Keratinocyte (primary cell): Measurements from ENCODE around the gene THOC7. TPM values are rescaled to one million over a fixed set of nuclear protein-coding genes. Genes with fewer than 3 reads are reported as not detected.

ENCODE experiments used
- DNase-seq: peaks from one replicate; pipeline ENCODE4 v3.0.0-alpha.2; 2011; ENCODE audit warnings: low read depth, missing footprints, low spot score
- FAIRE-seq: peaks from 2 replicates; lab custom pipeline; 2011; peaks lifted over from hg19 to GRCh38; lab: Jason Lieb, UNC
- H2AFZ ChIP-seq: 2 replicates; pipeline ENCODE4 v1.6.0; 2012; ENCODE audit warnings: low read length, control low read depth, inconsistent platforms; ENCODE audit not compliant: control insufficient read depth
- H3K27ac ChIP-seq: 2 replicates; pipeline ENCODE4 v1.5.1; 2011; ENCODE audit warnings: low read length; ENCODE audit not compliant: control insufficient read depth, insufficient read depth
- H3K27me3 ChIP-seq: 3 replicates; pipeline ENCODE4 v1.6.0; 2011; ENCODE audit warnings: low read length; ENCODE audit not compliant: control insufficient read depth, insufficient read depth; ENCODE audit errors: extremely low read depth
- H3K36me3 ChIP-seq, 2 experiments: 2 replicates in 1 of 2; 3 replicates in 1 of 2; pipeline ENCODE4 v1.5.1; 2011; ENCODE audit warnings: low read length in 2 of 2, mild to moderate bottlenecking in 1 of 2; ENCODE audit not compliant: control insufficient read depth in 2 of 2, insufficient read depth in 2 of 2; ENCODE audit errors: extremely low read depth in 1 of 2
- H3K4me1 ChIP-seq: 3 replicates; pipeline ENCODE4 v1.5.1; 2011; ENCODE audit warnings: low read length; ENCODE audit not compliant: control insufficient read depth, insufficient read depth; ENCODE audit errors: extremely low read depth
- H3K4me2 ChIP-seq: 3 replicates; pipeline ENCODE4 v1.6.0; 2011; ENCODE audit warnings: low read depth, low read length; ENCODE audit not compliant: control insufficient read depth, insufficient read depth; ENCODE audit errors: extremely low read depth
- H3K4me3 ChIP-seq, 3 experiments: fragments of 200-600 bp in 1 of 3; sonication (generic) in 1 of 3; 2 replicates in 2 of 3; 3 replicates in 1 of 3; pipeline ENCODE4 v1.5.1; 2011 to 2016; ENCODE audit warnings: low read length in 3 of 3, mild to moderate bottlenecking in 3 of 3, control low read depth in 2 of 3, inconsistent platforms in 1 of 3, low read depth in 1 of 3, mixed read lengths in 1 of 3, mixed run types in 1 of 3, moderate library complexity in 1 of 3; ENCODE audit not compliant: control insufficient read depth in 2 of 3, insufficient read depth in 2 of 3; ENCODE audit errors: extremely low read depth in 1 of 3
- H3K79me2 ChIP-seq: 2 replicates; pipeline ENCODE4 v1.6.0; 2012; ENCODE audit warnings: low read length; ENCODE audit not compliant: control insufficient read depth, insufficient read depth
- H3K9ac ChIP-seq: 3 replicates; pipeline ENCODE4 v1.6.0; 2011; ENCODE audit warnings: low read length; ENCODE audit not compliant: control insufficient read depth, insufficient read depth; ENCODE audit errors: extremely low read depth
- H3K9me1 ChIP-seq: 3 replicates; pipeline ENCODE4 v1.6.0; 2011; ENCODE audit warnings: low read length; ENCODE audit not compliant: control insufficient read depth, insufficient read depth; ENCODE audit errors: extremely low read depth
- H3K9me3 ChIP-seq: 2 replicates; pipeline ENCODE4 v1.5.1; 2012; ENCODE audit warnings: low read depth, low read length; ENCODE audit not compliant: control insufficient read depth
- H4K20me1 ChIP-seq: 3 replicates; pipeline ENCODE4 v1.6.0; 2011; ENCODE audit warnings: low read length; ENCODE audit not compliant: control insufficient read depth, insufficient read depth; ENCODE audit errors: extremely low read depth
- CTCF ChIP-seq, 3 experiments: IDR thresholded peaks in 1 of 3; conservative IDR thresholded peaks in 1 of 3; optimal IDR thresholded peaks in 1 of 3; 2 replicates in 2 of 3; 3 replicates in 1 of 3; pipeline versions ENCODE3 to v1.5.1; 2011; ENCODE audit warnings: low read length in 3 of 3, mild to moderate bottlenecking in 3 of 3, moderate library complexity in 2 of 3, control low read depth in 1 of 3, inconsistent platforms in 1 of 3; ENCODE audit not compliant: insufficient read depth in 2 of 3; ENCODE audit errors: extremely low read depth in 1 of 3
- EZH2 ChIP-seq: IDR thresholded peaks from one replicate; pipeline ENCODE4 v1.6.1; 2012; ENCODE audit warnings: inconsistent platforms, mild to moderate bottlenecking, low read length, moderate library complexity
- dilution Hi-C: fragments of 300-500 bp; cut with MboI; formaldehyde crosslinking; loops from one replicate; pipeline ENCODE4 v1.7.0; 2020; ENCODE audit warnings: low sequenced_read_pairs; ENCODE audit not compliant: extremely low pct_ligation_motif_present
- polyA plus RNA-seq, 5 experiments: library from polyadenylated mRNA; depleted of rRNA in 3 of 5; stranded (reverse) in 3 of 5; stranded (forward) in 1 of 5; unstranded in 1 of 5; fragments of >200 nt; gene quantifications; 1 replicate in 1 of 5; 2 replicates in 3 of 5; 3 replicates in 1 of 5; pipeline versions ENCODE4 v1.2.1 to v1.2.3, GENCODE V29; 2011 to 2012; ENCODE audit warnings: missing spikeins in 2 of 5, low read depth in 1 of 5, low replicate concordance in 1 of 5

THOC7 gene
- polyA plus RNA-seq, 1 donor (not counting 4 experiments of a cell fraction or from before 2014, with no cell fraction given), result 131 TPM

GRCh38 chr3:63853106-63853505, 10.5 kb downstream of the THOC7 start:
- H3K9me1 ChIP-seq, result no peaks in the 10 kb centered on the region
- no peak for FAIRE-seq
- H3K9ac ChIP-seq, result no peak overlapping the region
- dilution Hi-C loops, result no loop called here
- no peaks in the 10 kb centered on the region for H3K9me3 ChIP-seq
- H3K4me1 ChIP-seq, result peaks cover 25% of the 10 kb centered on the region
- no peak overlapping the region for H3K4me3 ChIP-seq
- TF ChIP-seq EZH2, result no peak
- TF ChIP-seq CTCF (optimal IDR thresholded peaks at IDR 0.05 in 1 of 3, IDR thresholded peaks at IDR 0.05 in 1 of 3, conservative IDR thresholded peaks at IDR 0.05 in 1 of 3; ENCODE audit: extremely low read depth in 1 of 3, insufficient read depth in 2 of 3, low read length in 3 of 3), result no peak
- no peak overlapping the region for H2AFZ ChIP-seq
- H4K20me1 ChIP-seq, result no peaks in the 10 kb centered on the region
- peaks cover 51% of the 10 kb centered on the region for H3K79me2 ChIP-seq
- DNase-seq, result no peak
- H3K27me3 ChIP-seq, result no peaks in the 10 kb centered on the region
- no peaks in the 10 kb centered on the region for H3K36me3 ChIP-seq
- no peak overlapping the region for H3K4me2 ChIP-seq
- no peak overlapping the region for H3K27ac ChIP-seq

GRCh38 chr3:63851287-63851686, 12.3 kb downstream of the THOC7 start:
- Histone ChIP-seq H3K36me3 (no peaks in the 10 kb centered on the region), H3K4me3 (no peak overlapping the region), H3K9me1 (no peaks in the 10 kb centered on the region), H3K27ac (no peak overlapping the region), H3K9ac (no peak overlapping the region), H3K79me2 (peaks cover 43% of the 10 kb centered on the region), H3K4me2 (no peak overlapping the region), H3K4me1 (peaks cover 13% of the 10 kb centered on the region), H3K27me3 (no peaks in the 10 kb centered on the region), H4K20me1 (no peaks in the 10 kb centered on the region), H3K9me3 (no peaks in the 10 kb centered on the region), H2AFZ (no peak overlapping the region)
- DNase-seq, result no peak
- TF ChIP-seq CTCF (optimal IDR thresholded peaks at IDR 0.05 in 1 of 3, IDR thresholded peaks at IDR 0.05 in 1 of 3, conservative IDR thresholded peaks at IDR 0.05 in 1 of 3; ENCODE audit: extremely low read depth in 1 of 3, insufficient read depth in 2 of 3, low read length in 3 of 3) (no peak), EZH2 (no peak)
- no peak for FAIRE-seq
- dilution Hi-C loops, result no loop called here
